ENCODE measurements around the gene PRLHR. TPM values are rescaled to one million over a fixed set of nuclear protein-coding genes. Genes with fewer than 3 reads are reported as not detected.

The PRLHR gene
- total and polyA plus RNA-seq, 2 of the 13 experiments (the other 11 are each of a cell fraction or from before 2014, with no cell fraction given), result not detected

GRCh38 chr10:118595064-118595420 lies 406 bp downstream of the PRLHR start:
- ChIA-PET POLR2A (no interaction called here), CTCF (ENCODE audit: low intra/inter-chr PET ratio, low total read pairs) (no interaction called here)
- intact Hi-C loops (cut with micrococcal nuclease; ENCODE audit: unreplicated experiment), result no loop called here
- no peaks in the 10 kb centered on the region for H3K36me3 ChIP-seq (replicated peaks in 1 of 2; ENCODE audit: control insufficient read depth in 1 of 2, insufficient read depth in 2 of 2, low read length in 2 of 2)
- H3K27ac ChIP-seq (ENCODE audit: extremely low read length, insufficient read depth, low read length), result no peak overlapping the region
- FAIRE-seq (no peak), DNase-seq (ENCODE audit: low spot score) (no peak), ATAC-seq (no peak)
- no peaks in the 10 kb centered on the region for H3K79me2 ChIP-seq (ENCODE audit: insufficient read depth, low read length)
- no peak overlapping the region for H2AFZ ChIP-seq (ENCODE audit: low read length)
- H3K27me3 ChIP-seq (ENCODE audit: control insufficient read depth in 1 of 2, insufficient read depth in 2 of 2, low read length in 2 of 2), result peaks cover 0 to 7% of the 10 kb centered on the region in 2 experiments; a peak in 3 of 5 replicates
- WGBS (ENCODE audit: low lambda C conversion rate), result 68% methylated on average over 21 of the region's 22 CpGs
- no peaks in the 10 kb centered on the region for H4K20me1 ChIP-seq (ENCODE audit: insufficient read depth, low read length)
- H3K9me3 ChIP-seq (ENCODE audit: low read length), result no peaks in the 10 kb centered on the region
- H3K4me3 ChIP-seq (replicated peaks in 1 of 3; ENCODE audit: insufficient read depth in 1 of 3, low read depth in 2 of 3, low read length in 3 of 3), result no peak overlapping the region
- H3K9ac ChIP-seq (ENCODE audit: insufficient read depth, low read depth, low read length), result no peak overlapping the region
- no peak overlapping the region for H3K4me2 ChIP-seq (ENCODE audit: low read depth, low read length)
- H3K4me1 ChIP-seq (ENCODE audit: insufficient read depth, low read length), result no peaks in the 10 kb centered on the region
- BruUV-seq (replicated peaks), result no TSS peak
- in situ Hi-C loops (cut with HindIII; ENCODE audit: extremely low pct_ligation_motif_present, low pct_unique_long_range_greater_than_20kb), result no loop called here
- TF ChIP-seq NFKBIZ (CRISPR knock-in tag; IDR thresholded peaks at IDR 0.05) (no peak), ATF7-NPFF (CRISPR knock-in tag; IDR thresholded peaks at IDR 0.05; ENCODE audit: low read depth) (no peak), SIN3A (IDR thresholded peaks at IDR 0.05; ENCODE audit: borderline replicate concordance, low read depth, low read length) (no peak), FIP1L1 (IDR thresholded peaks at IDR 0.05; ENCODE audit: borderline replicate concordance, insufficient read depth, low read depth, low read length) (no peak), ZNF136 (CRISPR knock-in tag; IDR thresholded peaks at IDR 0.05; ENCODE audit: low read depth) (no peak), ZNF615 (CRISPR knock-in tag; IDR thresholded peaks at IDR 0.05; ENCODE audit: borderline replicate concordance) (no peak), ZNF138 (CRISPR knock-in tag; IDR thresholded peaks at IDR 0.05; ENCODE audit: low read depth) (no peak), ZNF30 (CRISPR knock-in tag; IDR thresholded peaks at IDR 0.05) (no peak), KAT8 (CRISPR knock-in tag; IDR thresholded peaks at IDR 0.05) (no peak), ZNF777 (CRISPR knock-in tag; IDR thresholded peaks at IDR 0.05) (no peak), GPBP1L1 (CRISPR knock-in tag; IDR thresholded peaks at IDR 0.05) (no peak), DNMT3B (CRISPR knock-in tag; conservative IDR thresholded peaks at IDR 0.05) (no peak), RERE (CRISPR knock-in tag; IDR thresholded peaks at IDR 0.05; ENCODE audit: low read depth) (no peak), ELF4 (CRISPR knock-in tag; IDR thresholded peaks at IDR 0.05; ENCODE audit: borderline replicate concordance) (no peak), GLMP (CRISPR knock-in tag; IDR thresholded peaks at IDR 0.05; ENCODE audit: borderline replicate concordance) (no peak), TEF (CRISPR knock-in tag; IDR thresholded peaks at IDR 0.05) (no peak)

All from HepG2 (cell line).